Breast epithelium (tissue), 4 donors: ENCODE results near the gene VSNL1. TPM values are rescaled to one million over a fixed set of nuclear protein-coding genes. Genes with fewer than 3 reads are reported as not detected.

Experiments used
- DNase-seq, 2 donors: peaks; one replicate each; pipeline ENCODE4 v3.0.0-alpha.2; 2019; ENCODE audit warnings: low spot score in 2 of 2
- H3K27ac ChIP-seq, 2 donors: fragments of 200-600 bp; sonication (generic) in 1 of 2; one replicate each; pipeline ENCODE4 v1.5.1; 2016 to 2019; ENCODE audit warnings: mild to moderate bottlenecking in 1 of 2
- H3K27me3 ChIP-seq, 2 donors: fragments of 200-600 bp; sonication (generic) in 1 of 2; one replicate each; pipeline versions ENCODE4 v1.5.1 to v1.6.0; 2017 to 2019; ENCODE audit warnings: control low read depth in 1 of 2, mild to moderate bottlenecking in 1 of 2
- H3K36me3 ChIP-seq: fragments of 200-600 bp; one replicate; pipeline ENCODE4 v1.5.1; 2019
- H3K4me1 ChIP-seq, 2 donors: fragments of 200-600 bp; sonication (generic); one replicate each; pipeline ENCODE4 v1.5.1; 2016 to 2019; ENCODE audit warnings: control low read depth in 1 of 2
- H3K4me3 ChIP-seq, 3 donors: fragments of 200-600 bp; sonication (generic); 1 replicate in 2 of 3; 2 replicates in 1 of 3; pipeline ENCODE4 v1.5.1; 2016 to 2019; ENCODE audit warnings: mild to moderate bottlenecking in 3 of 3, moderate library complexity in 2 of 3
- H3K9me3 ChIP-seq, 2 donors: fragments of 200-600 bp; sonication (generic) in 1 of 2; one replicate each; pipeline ENCODE4 v1.5.1; 2016 to 2019; ENCODE audit warnings: control low read depth in 1 of 2
- POLR2A ChIP-seq: fragments of 450-650 bp; IDR thresholded peaks from one replicate; pipeline ENCODE4 v1.6.1; 2016; ENCODE audit warnings: antibody characterized with exemption, mild to moderate bottlenecking, moderate library complexity
- POLR2AphosphoS5 ChIP-seq, 3 donors: sonication (generic); formaldehyde crosslinking; IDR thresholded peaks; one replicate each; pipeline ENCODE4 v1.6.1; 2017; ENCODE audit warnings: antibody characterized with exemption in 3 of 3
- intact Hi-C: fragments of 100-400 bp; cut with DNase I; formaldehyde crosslinking; loops from one replicate; pipeline ENCODE4 v1.15.1; 2023; ENCODE audit warnings: low total_unique reads
- total RNA-seq, 3 donors: library from RNA; depleted of rRNA; stranded (reverse); fragments of >200 nt; gene quantifications; one replicate each; pipeline ENCODE4 v1.1.0, GENCODE V29; 2016
- TF ChIP-seq, protein P1 (sequence below), 3 donors: fragments of 450-650 bp; IDR thresholded peaks; one replicate each; pipeline ENCODE4 v1.5.1; 2016 to 2017; ENCODE audit warnings: antibody characterized with exemption in 3 of 3, mild to moderate bottlenecking in 3 of 3, moderate library complexity in 3 of 3

Gene VSNL1
- total RNA-seq, 3 donors from 2014 or later, result 0.80 to 6.9 (median 2.6) TPM

DNA sequence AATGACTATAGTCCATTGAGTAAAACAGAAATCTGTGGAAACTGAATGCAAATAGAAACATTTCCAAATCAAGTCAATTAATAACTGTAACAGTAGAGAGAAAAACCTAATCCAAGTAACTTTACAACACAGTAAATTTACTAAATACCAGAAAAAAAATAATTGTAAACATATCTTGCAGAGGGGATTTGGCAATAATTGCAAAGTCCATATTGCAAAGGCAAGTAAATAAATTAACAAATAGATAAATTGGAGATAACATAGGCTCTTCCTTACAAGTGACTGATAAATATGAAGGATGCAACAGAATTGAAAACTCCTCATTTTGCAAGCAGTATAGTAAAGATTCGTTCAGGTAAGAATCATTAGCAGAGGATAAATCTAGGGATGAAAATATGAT lies 148.1 kb downstream of the VSNL1 start:
- Histone ChIP-seq H3K27ac (no peak overlapping the region), H3K27me3 (no peaks in the 10 kb centered on the region), H3K9me3 (no peaks in the 10 kb centered on the region), H3K4me1 (no peaks in the 10 kb centered on the region), H3K36me3 (no peaks in the 10 kb centered on the region), H3K4me3 (no peak overlapping the region)
- intact Hi-C loops, result no loop called here
- TF ChIP-seq, protein P1, sequence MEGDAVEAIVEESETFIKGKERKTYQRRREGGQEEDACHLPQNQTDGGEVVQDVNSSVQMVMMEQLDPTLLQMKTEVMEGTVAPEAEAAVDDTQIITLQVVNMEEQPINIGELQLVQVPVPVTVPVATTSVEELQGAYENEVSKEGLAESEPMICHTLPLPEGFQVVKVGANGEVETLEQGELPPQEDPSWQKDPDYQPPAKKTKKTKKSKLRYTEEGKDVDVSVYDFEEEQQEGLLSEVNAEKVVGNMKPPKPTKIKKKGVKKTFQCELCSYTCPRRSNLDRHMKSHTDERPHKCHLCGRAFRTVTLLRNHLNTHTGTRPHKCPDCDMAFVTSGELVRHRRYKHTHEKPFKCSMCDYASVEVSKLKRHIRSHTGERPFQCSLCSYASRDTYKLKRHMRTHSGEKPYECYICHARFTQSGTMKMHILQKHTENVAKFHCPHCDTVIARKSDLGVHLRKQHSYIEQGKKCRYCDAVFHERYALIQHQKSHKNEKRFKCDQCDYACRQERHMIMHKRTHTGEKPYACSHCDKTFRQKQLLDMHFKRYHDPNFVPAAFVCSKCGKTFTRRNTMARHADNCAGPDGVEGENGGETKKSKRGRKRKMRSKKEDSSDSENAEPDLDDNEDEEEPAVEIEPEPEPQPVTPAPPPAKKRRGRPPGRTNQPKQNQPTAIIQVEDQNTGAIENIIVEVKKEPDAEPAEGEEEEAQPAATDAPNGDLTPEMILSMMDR (IDR thresholded peaks at IDR 0.05), result no peak
- DNase-seq, result no peak

GRCh38 chr2:17689010-17689409 lies 148.5 kb downstream of the VSNL1 start:
- no peaks in the 10 kb centered on the region for H3K27me3 ChIP-seq
- TF ChIP-seq, protein P1 (IDR thresholded peaks at IDR 0.05), result no peak
- TF ChIP-seq POLR2A (no peak), POLR2AphosphoS5 (IDR thresholded peaks at IDR 0.05) (no peak)
- H3K4me3 ChIP-seq, result no peak overlapping the region
- no peak for DNase-seq
- H3K9me3 ChIP-seq, result no peaks in the 10 kb centered on the region
- H3K27ac ChIP-seq, result no peak overlapping the region
- no peaks in the 10 kb centered on the region for H3K36me3 ChIP-seq
- H3K4me1 ChIP-seq, result no peaks in the 10 kb centered on the region
- intact Hi-C loops, result no loop called here

DNA sequence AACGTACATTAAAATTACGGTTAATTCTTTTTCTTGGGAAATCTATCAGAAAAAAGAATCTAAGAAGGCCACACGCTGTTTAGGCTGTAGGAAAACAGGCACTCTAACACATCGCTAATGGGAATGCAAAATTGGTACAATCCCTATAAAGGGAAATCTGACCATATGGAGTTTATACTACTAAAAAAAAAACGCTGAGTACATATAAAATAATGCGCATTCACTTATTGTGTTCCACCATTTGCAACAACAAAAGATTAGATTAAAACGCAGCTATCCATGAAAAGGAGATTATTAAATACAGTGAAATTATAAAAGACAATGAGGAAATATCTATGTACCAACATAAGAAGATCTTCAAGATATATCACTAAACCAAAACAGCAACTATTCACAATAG lies 150.3 kb downstream of the VSNL1 start:
- no peak overlapping the region for H3K4me3 ChIP-seq
- no peaks in the 10 kb centered on the region for H3K36me3 ChIP-seq
- no peak for TF ChIP-seq POLR2A
- TF ChIP-seq, protein P1 (IDR thresholded peaks at IDR 0.05), result no peak
- TF ChIP-seq POLR2AphosphoS5 (IDR thresholded peaks at IDR 0.05), result no peak

More for the DNA sequence above, 150.3 kb downstream of the VSNL1 start:
- no peak for DNase-seq
- intact Hi-C loops, result no loop called here
- Histone ChIP-seq H3K27ac (no peak overlapping the region), H3K27me3 (no peaks in the 10 kb centered on the region), H3K4me1 (no peaks in the 10 kb centered on the region), H3K9me3 (no peaks in the 10 kb centered on the region)

Other genes with a start within 250 kb of the VSNL1 start
- under 1 TPM; under 0.01 to 0.29 (median 0.16) TPM for gene RAD51AP2, start 22.3 kb upstream of the VSNL1 start, total RNA-seq
- 10 to 100 TPM; 17.0 to 23.4 (median 18.7) TPM for gene SMC6, start 213.1 kb downstream of the VSNL1 start, total RNA-seq
- gene GEN1, start 213.4 kb downstream of the VSNL1 start, total RNA-seq, result 10 to 100 TPM in 1 of 3 donors, 1 to 10 TPM in 2; 3.6 to 12.7 (median 6.7) TPM